OCI-LY7 (cell line): Measurements from ENCODE around the gene SMAD1.

Experiments used
- EZH2phosphoT487 ChIP-seq: fragments of 200-600 bp; sonication (generic); IDR thresholded peaks from 2 replicates; pipeline ENCODE4 v1.6.1; 2018; ENCODE audit warnings: low read depth, borderline replicate concordance, mild to moderate bottlenecking, mixed run types, antibody characterized with exemption, low read length, moderate library complexity, mixed read lengths
- TF ChIP-seq, protein P1 (sequence below): fragments of 200-600 bp; sonication (generic); conservative IDR thresholded peaks from 2 replicates; pipeline ENCODE4 v1.5.1; 2014; ENCODE audit warnings: mild to moderate bottlenecking, antibody characterized with exemption, low read length, moderate library complexity, mixed read lengths

DNA sequence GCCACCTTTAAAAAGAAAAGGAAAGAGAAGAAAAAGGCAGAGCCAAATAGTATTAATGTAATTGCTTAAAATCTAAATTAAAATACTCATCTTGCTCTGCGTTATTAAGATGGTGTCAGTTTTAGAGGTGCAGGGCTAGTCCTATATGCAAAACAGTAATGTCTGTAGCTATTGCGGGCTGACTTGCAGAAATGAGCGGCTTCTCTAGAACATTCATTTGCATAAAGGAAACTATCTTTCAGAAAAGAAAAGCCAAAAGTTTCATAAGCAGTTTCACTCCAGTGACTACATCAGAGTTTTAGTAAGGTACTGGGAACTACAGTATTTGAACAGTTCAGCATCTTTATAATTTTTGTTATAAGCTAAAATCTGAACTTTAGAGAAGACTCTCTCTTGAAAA lies 6.0 kb downstream of the SMAD1 start:
- TF ChIP-seq, protein P1, sequence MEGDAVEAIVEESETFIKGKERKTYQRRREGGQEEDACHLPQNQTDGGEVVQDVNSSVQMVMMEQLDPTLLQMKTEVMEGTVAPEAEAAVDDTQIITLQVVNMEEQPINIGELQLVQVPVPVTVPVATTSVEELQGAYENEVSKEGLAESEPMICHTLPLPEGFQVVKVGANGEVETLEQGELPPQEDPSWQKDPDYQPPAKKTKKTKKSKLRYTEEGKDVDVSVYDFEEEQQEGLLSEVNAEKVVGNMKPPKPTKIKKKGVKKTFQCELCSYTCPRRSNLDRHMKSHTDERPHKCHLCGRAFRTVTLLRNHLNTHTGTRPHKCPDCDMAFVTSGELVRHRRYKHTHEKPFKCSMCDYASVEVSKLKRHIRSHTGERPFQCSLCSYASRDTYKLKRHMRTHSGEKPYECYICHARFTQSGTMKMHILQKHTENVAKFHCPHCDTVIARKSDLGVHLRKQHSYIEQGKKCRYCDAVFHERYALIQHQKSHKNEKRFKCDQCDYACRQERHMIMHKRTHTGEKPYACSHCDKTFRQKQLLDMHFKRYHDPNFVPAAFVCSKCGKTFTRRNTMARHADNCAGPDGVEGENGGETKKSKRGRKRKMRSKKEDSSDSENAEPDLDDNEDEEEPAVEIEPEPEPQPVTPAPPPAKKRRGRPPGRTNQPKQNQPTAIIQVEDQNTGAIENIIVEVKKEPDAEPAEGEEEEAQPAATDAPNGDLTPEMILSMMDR, result no peak
- no peak for TF ChIP-seq EZH2phosphoT487
